ENCODE data around the gene TIMM22.
"Not testable (repeated sequence)": the region's sequence is repeated elsewhere in the genome, so short reads cannot be mapped to it uniquely, and the experiment has no call there.

TIMM22 gene

GRCh38 chr17:996554-997344 is at the start of gene TIMM22:
Gene TIMM22 (plus strand): TSS chr17:997129. CDS start chr17:997143, 14 bp downstream.
- DNase-seq, result peak; percentile 90

- no peak for DNase-seq
These were observed 48.6 kb upstream of the TIMM22 start for GRCh38 chr17:948284-948852.

GRCh38 chr17:949623-950303 is 47.2 kb upstream of the TIMM22 start:
- DNase-seq, result no peak

DNA sequence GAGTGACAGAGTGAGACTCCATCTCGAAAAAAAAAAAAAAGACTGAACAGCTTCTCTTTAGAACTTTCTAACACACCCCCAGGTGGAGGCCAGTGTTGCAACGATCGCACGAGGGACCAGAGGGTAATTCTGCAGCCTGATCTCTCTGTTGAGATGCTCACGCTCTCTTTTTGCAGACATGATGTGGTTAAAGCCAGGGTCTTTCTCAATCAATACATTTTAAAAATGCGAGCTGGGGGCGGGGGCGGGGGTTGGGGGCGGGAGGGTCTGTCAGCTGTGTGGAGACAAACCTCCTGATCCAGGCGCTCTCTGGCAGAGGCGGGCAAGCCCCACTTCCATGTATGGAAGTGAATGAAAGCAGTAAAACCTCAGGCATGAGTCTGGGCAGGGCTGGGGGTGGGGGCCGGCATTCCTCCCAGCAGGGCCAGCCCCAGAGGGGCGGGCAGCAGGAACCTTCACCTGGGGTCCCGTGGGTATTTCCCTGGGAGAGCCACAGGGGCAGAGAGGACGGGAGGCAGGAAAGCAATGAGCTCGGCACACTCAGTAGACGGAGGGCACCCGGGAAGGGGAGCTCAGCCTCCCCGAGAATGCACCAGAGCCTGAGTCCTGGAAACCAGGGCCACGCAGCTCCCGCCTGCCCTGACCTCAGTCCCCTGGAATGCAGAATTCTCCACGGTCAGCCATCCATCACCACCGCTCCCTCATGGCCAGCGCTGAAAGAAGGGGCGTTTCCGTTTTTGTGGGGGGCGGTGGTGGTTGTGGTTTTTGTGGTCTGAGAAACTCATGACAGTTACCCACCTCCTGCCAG is 45.4 kb upstream of the TIMM22 start:
- no peak for DNase-seq

- DNase-seq, result not testable (repeated sequence)
These were observed 44.3 kb upstream of the TIMM22 start for GRCh38 chr17:952592-952991.

- DNase-seq, result no peak
These were observed 43.2 kb upstream of the TIMM22 start for GRCh38 chr17:953767-954166.

DNA sequence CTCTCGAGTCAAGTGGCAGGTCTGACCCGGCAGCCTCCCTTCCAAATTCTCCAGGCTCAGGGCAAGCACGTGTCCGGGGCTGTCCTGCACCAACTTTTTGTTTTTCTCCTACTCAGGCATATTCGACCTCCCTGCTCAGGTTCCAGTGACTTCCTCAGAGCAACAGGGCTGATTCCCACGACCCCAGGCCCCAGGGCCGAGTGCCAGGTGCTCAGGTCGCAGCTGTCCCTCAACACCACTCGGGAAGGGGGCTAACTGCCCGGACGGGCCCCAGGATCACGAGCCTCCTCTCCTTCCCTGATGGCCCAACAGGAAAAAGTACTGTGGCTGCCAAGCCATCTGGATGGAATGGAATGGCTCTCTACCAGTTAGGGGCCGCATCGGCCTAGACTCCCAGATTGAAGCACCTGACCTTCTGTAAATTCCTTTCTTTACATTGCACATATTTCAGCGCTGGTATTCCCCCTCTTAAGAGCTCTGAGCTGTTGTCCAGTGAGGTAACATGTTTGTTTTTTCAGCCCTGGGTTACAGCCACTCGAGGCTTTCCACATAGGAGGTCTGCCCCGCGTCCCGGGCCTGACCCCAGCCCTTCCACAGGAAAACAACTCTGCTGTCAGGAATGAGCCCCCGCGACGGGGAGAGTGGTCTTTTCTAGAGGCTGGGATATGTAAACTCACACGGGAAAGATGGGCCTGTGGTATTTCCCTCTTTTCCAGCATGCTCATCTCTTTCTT is 42.3 kb upstream of the TIMM22 start:
- no peak for DNase-seq

DNA sequence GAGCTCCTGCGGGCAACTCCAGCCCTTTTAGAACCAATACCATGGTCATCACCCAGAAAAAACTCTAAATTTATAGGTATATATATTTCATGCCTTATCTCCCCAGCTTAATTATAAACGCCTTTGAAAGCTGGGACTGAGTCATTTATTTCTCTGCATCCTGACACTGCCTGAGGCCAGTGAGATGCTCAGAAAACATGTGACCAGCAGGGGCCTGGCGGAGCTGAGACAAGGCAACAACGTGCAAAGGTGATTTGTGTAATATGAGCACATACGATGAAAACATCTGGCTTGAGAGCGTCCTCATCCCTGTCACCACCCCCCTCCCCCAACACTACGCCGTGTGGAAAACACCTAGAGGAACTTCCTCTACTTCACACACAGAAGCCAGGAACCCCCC is 40.0 kb upstream of the TIMM22 start:
- DNase-seq, result no peak

DNA sequence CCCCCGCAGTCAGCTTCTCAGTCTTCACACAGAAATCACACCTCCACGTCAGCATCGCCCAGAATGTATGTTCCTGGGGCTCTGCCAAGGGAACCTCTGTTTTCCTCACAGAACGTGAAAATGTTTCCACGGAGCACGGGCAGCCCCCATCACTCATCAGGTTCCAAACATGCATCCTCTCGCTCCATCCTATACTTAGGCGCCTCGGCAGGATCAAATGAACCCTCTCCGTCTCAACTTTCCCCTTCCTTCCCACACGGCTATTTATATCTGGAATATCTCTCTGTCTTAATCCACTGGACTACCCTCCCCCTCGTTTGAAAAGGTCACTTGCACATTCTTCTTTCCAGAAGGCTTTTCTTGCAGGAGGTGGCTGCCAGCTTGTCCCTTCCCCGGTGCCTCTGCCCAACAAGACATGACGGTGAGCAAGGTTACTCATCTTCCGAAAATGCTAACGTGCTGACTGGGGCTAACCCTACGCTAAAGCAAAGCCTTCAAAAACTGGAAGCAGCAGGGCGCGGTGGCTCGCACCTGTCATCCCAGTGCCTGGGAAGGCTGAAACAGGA is 39.0 kb upstream of the TIMM22 start:
- no peak for DNase-seq

DNA sequence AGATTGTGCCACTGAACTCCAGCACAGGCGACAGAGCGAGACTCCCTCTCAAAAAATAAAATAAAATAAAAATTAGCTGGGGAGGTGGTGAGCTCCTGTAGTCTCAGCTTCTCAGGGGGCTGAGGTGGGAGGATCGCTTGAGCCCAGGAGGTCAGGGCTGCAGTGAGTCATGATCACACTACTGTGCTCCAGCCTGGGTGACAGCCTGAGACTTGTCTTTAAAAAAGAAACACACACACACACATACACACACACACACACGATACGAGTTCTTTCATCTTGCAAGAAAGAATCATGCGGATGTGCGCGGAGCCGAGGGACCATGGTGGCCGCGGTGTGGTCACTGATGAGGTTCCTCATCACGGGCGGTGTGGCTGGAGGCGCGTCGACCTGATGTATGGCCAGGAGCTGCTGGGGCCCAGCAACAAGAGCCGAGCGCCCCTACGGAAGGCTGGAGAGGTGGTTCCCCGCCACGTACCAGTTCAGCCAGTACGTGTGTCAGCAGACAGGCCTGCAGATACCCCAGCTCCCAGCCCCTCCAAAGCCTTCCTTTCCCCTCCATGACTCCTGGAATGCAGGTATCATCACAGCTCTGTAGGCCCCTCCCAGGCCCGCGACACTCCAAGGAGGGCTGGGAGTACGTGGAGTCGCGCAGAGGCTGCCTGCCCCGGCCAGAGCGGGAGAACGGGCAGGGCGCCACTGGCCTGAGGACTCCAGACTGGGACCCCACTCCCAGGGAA is 38.0 kb upstream of the TIMM22 start:
- DNase-seq, result no peak

- no peak for DNase-seq
These were observed 34.8 kb upstream of the TIMM22 start for GRCh38 chr17:962166-962565.

DNA sequence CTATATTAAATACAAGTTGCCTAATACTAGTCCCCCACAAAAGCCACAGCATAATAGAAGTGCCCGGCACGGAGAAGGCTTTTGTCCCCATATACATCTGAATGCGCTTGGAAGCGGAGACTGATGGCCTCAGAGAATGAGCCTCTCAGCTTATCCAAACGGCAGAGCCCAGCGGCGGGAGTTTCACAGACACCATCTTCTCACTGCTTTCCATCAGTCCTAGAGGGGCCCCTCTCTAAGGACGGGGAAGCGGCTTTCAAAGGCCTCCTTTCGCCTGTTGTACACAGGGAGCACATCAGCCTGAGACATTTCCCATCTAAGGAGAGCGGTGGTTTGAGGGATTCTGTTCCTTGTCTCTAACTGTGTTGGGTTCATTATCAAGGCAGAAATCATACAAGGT is 34.3 kb upstream of the TIMM22 start:
- no peak for DNase-seq

- no peak for DNase-seq
These were observed 32.1 kb upstream of the TIMM22 start for GRCh38 chr17:964876-965275.

- no peak for DNase-seq
These were observed 31.5 kb upstream of the TIMM22 start for GRCh38 chr17:965311-965989.

DNA sequence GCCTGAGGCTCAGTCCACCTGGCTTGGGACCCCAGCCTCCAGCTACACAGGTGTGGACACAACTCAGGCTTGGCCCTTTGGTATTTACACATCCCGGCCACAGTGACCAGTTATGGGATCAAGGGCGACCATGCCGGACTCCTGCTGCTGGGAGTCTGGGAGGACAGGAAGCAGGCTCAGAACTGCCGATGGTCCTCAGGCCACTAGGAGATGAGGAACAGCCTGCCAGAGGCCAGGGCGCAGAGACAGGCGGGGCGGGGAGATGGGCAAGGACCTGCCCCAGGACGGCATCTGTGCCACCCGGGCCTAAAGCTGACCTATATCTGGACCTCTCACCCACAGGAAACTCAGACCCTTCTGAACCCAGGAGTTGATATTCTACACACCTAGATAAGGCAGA is 29.8 kb upstream of the TIMM22 start:
- no peak for DNase-seq

GRCh38 chr17:968812-969730 is 27.9 kb upstream of the TIMM22 start:
- DNase-seq, result no peak

GRCh38 chr17:969811-970355 is 27.0 kb upstream of the TIMM22 start:
- no peak for DNase-seq

- DNase-seq, result no peak
These were observed 26.6 kb upstream of the TIMM22 start for GRCh38 chr17:970364-970763.

- not testable (repeated sequence) for DNase-seq
These were observed 25.1 kb upstream of the TIMM22 start for GRCh38 chr17:971861-972260.
